GM13976 (cell line): ENCODE measurements around the gene RCOR1.
"Not testable (repeated sequence)": the region's sequence is repeated elsewhere in the genome, so short reads cannot be mapped to it uniquely, and the experiment has no call there.

Experiments used
- DNase-seq: peaks from one replicate; pipeline ENCODE4 v3.0.0; 2012; ENCODE audit warnings: low spot score
- in situ Hi-C: fragments of 300-500 bp; cut with MboI; formaldehyde crosslinking; loops from one replicate; pipeline ENCODE4 v1.12.0; 2022; ENCODE audit warnings: low sequenced_read_pairs, mixed read lengths, inconsistent platforms; ENCODE audit not compliant: unreplicated experiment
- TF ChIP-seq, protein P1 (sequence below): IDR thresholded peaks from 2 replicates; pipeline ENCODE4 v1.5.1; 2012; ENCODE audit warnings: borderline replicate concordance, mild to moderate bottlenecking; ENCODE audit not compliant: insufficient read depth; ENCODE audit errors: extremely low read depth, missing control alignments, control extremely low read depth

The RCOR1 gene

DNA sequence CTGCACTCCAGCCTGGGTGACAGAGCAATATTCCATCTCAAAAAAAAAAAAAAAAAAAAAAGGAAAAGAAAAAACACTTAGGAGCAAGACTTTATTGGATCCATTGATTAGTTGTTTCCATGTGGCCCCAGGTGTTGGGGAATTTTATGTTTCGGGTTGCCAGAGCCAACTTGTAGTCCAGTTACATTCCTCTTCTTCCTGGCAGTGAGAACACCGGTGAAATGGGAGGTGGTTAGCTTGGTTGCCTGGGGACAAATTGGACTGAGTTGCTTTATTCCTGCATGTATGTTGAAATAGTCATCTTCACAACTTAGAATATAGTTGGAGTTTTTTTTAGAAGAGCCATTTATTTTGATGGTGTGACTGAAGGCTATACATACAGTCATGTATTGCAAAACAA, 12.6 kb downstream of the RCOR1 start:
- no peak for DNase-seq
- TF ChIP-seq, protein P1, sequence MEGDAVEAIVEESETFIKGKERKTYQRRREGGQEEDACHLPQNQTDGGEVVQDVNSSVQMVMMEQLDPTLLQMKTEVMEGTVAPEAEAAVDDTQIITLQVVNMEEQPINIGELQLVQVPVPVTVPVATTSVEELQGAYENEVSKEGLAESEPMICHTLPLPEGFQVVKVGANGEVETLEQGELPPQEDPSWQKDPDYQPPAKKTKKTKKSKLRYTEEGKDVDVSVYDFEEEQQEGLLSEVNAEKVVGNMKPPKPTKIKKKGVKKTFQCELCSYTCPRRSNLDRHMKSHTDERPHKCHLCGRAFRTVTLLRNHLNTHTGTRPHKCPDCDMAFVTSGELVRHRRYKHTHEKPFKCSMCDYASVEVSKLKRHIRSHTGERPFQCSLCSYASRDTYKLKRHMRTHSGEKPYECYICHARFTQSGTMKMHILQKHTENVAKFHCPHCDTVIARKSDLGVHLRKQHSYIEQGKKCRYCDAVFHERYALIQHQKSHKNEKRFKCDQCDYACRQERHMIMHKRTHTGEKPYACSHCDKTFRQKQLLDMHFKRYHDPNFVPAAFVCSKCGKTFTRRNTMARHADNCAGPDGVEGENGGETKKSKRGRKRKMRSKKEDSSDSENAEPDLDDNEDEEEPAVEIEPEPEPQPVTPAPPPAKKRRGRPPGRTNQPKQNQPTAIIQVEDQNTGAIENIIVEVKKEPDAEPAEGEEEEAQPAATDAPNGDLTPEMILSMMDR: no peak
- in situ Hi-C loops: no loop called here

DNA sequence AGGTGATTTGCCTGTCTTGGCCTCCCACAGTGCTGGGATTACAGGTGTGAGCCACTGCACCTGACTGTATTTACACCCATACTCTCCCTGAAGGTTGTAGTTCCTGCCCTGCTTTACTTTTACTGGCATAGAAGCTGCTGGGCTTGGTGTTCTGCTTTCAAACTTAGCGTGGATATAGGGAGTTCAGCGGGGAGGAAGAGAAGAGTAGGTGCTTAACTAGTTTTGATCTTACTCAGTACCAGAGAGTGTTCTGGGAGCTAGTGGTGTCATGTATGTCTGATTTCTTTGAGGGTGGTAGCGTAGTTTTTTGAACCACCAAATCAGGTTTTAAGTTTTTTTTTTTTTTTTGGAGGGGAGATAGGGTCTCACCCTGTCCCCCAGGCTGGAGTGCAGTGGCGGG, 13.8 kb downstream of the RCOR1 start:
- TF ChIP-seq, protein P1: no peak
- peak; percentile 69 for DNase-seq
- in situ Hi-C loops: no loop called here

DNA sequence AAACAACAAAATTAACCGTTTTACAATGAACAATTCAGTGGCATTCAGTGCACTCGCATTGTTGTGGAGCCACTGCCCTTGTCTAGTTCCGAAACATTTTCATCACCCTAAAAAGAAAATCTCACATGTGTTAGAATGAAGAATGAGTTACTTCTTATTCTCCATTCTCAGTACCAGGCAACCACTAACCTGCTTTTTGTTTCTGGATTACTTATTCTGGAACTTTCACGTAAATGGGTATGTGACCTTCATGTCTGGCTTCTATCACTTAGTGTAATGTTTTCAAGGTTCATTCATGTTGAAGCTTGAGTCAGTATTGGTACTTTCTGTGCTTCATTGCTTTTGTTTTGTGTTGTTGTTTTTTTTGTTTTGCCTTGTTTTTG, 15.6 kb downstream of the RCOR1 start:
- in situ Hi-C loops: no loop called here
- DNase-seq: peak; percentile 46
- TF ChIP-seq, protein P1: no peak

DNA sequence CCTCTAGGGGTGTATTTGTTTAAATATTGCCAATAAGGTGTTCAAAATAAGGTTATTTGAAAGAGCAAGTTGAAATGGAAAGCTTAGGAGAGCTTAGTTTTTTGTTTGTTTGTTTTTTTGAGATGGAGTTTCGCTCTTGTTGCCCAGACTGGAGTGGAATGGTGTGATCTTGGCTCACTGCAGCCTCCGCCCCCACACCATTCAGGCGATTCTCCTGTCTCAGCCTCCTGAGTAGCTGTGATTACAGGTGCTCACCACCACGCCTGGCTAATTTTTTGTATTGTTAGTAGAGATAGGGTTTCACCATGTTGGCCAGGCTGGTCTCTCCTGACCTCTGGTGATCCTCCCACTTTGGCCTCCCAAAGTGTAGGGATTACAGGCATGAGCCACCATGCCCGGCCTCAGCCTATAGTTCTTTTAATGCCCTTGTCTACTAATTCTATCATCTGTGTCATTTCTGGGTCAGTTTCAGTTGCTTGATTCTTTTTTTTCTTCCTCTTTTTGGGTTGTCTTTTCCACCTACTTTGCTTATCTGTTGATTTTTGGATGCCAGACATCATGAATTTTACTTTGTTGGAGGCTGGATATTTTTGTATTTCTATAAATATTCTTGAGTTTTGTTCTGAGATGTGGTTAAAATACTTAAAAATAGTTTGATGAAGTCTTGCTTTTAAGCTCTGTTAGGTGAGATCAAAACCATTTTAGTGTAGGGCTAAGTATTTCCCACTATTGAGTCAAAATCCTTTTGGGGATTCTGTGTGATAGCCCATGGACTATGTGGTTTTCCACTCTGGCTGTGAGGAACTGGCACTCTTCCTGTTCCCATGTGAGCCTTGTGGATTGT, 18.7 kb downstream of the RCOR1 start:
- no peak for DNase-seq
- in situ Hi-C loops: no loop called here
- TF ChIP-seq, protein P1: no peak

DNA sequence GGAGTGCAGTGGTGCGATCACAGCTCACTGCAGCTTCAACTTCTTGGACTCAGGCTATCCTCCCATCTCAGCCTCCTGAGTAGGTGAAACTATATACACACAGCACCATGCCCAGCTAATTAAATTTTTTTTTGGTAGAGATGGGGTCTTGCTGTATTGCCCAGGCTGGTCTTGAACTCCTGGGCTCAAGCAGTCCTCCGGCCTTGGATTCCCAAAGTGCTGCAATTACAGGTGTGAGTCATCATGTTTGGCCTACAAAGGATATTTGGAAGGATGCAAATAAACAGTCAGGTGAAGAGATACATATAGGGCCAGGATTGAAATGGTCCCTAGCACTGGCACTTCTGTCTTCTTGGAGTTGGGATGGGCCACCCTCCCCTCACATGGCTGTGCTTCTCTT, 23.9 kb downstream of the RCOR1 start:
- no peak for DNase-seq
- TF ChIP-seq, protein P1: no peak
- in situ Hi-C loops: no loop called here

DNA sequence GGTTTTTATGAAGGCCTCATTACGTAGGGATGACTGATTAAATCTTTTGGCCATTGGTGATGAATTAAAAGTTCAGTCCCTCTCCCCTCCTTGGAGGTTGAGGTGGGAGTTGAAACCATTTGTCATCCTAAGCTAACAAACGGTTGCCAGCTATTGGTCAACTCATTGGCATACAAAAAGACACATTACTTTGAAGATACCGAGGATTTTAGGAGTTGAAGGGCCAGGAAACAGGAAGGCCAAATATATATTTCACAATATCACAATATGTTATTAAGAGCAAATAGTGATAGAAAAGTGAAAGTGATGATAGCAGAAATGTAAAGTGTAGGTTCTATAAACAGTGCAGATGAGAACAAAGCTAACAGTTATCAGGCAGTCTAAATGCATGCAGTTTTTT, 24.4 kb downstream of the RCOR1 start:
- TF ChIP-seq, protein P1: no peak
- in situ Hi-C loops: no loop called here
- no peak for DNase-seq

DNA sequence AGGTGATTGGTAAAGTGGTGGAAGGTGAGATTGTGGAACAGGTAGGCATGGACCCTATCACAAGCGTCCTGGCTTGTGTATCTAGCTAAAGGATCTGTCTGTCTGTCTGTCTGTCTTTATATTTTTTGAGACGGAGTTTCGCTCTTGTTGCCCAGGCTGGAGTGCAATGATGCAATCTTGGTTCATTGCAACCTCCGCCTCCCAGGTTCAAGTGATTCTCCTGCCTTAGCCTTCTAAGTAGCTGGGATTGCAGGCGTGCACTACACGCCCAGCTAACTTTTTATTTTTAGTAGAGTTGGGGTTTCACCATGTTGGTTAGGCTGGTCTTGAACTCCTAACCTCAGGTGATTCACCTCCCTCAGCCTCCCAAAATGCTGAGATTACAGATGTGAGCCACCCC, 26.6 kb downstream of the RCOR1 start:
- in situ Hi-C loops, DNase-seq: not testable (repeated sequence)
